ENCODE measurements around the gene TSPAN11. TPM values are rescaled to one million over a fixed set of nuclear protein-coding genes. Genes with fewer than 3 reads are reported as not detected.

The TSPAN11 gene
- total and polyA plus RNA-seq, 4 donors: 0.13 to 1.2 (median 0.44) TPM

GRCh38 chr12:31008241-31008761 lies 81.8 kb downstream of the TSPAN11 start:
- H3K9me3 ChIP-seq (ENCODE audit: control insufficient read depth in 4 of 4, low read length in 3 of 4): no peaks in the 10 kb centered on the region
- no peak for TF ChIP-seq YY1 (IDR thresholded peaks at IDR 0.05)
- no peak for TF ChIP-seq RAD21 (IDR thresholded peaks at IDR 0.05)
- TF ChIP-seq FOXA2 (IDR thresholded peaks at IDR 0.05): no peak
- no peak for TF ChIP-seq NR2F2 (IDR thresholded peaks at IDR 0.05)
- 92% methylated on average over 6 of the region's 6 CpGs for WGBS
- no peaks in the 10 kb centered on the region for H3K27me3 ChIP-seq (ENCODE audit: control insufficient read depth in 4 of 4, insufficient read depth in 4 of 4, low read length in 3 of 4)
- H3K36me3 ChIP-seq (ENCODE audit: control insufficient read depth in 4 of 4, insufficient read depth in 3 of 4, low read depth in 1 of 4, low read length in 3 of 4): no peaks in the 10 kb centered on the region
- no peak overlapping the region for H3K9ac ChIP-seq (ENCODE audit: low read depth in 1 of 2, low read length in 2 of 2)
- H3K4me3 ChIP-seq (ENCODE audit: low read depth in 1 of 3, low read length in 3 of 3): no peak overlapping the region
- H3K27ac ChIP-seq (ENCODE audit: low read depth in 1 of 2, low read length in 2 of 2): no peak overlapping the region
- no peaks in the 10 kb centered on the region for H3K4me1 ChIP-seq (ENCODE audit: control insufficient read depth in 4 of 4, insufficient read depth in 4 of 4, low read length in 3 of 4)
- no peak for DNase-seq (ENCODE audit: low spot score)

- Histone ChIP-seq H3K27ac (ENCODE audit: low read depth in 1 of 2, low read length in 2 of 2) (no peak overlapping the region), H3K27me3 (ENCODE audit: control insufficient read depth in 4 of 4, insufficient read depth in 4 of 4, low read length in 3 of 4) (no peaks in the 10 kb centered on the region), H3K36me3 (ENCODE audit: control insufficient read depth in 4 of 4, insufficient read depth in 3 of 4, low read depth in 1 of 4, low read length in 3 of 4) (no peaks in the 10 kb centered on the region), H3K4me1 (ENCODE audit: control insufficient read depth in 4 of 4, insufficient read depth in 4 of 4, low read length in 3 of 4) (no peaks in the 10 kb centered on the region), H3K9ac (ENCODE audit: low read depth in 1 of 2, low read length in 2 of 2) (no peak overlapping the region), H3K4me3 (ENCODE audit: low read depth in 1 of 3, low read length in 3 of 3) (no peak overlapping the region), H3K9me3 (ENCODE audit: control insufficient read depth in 4 of 4, low read length in 3 of 4) (no peaks in the 10 kb centered on the region)
- TF ChIP-seq GABPA (IDR thresholded peaks at IDR 0.05 in 1 of 2, conservative IDR thresholded peaks at IDR 0.05 in 1 of 2) (no peak), RXRA (IDR thresholded peaks at IDR 0.05) (no peak), SP1 (IDR thresholded peaks at IDR 0.05) (no peak), TAF1 (conservative IDR thresholded peaks at IDR 0.05) (no peak), NR2F2 (IDR thresholded peaks at IDR 0.05) (no peak), MAX (IDR thresholded peaks at IDR 0.05) (no peak), EGR1 (IDR thresholded peaks at IDR 0.05; ENCODE audit: low read depth in 2 of 2) (no peak), FOXA2 (IDR thresholded peaks at IDR 0.05) (no peak), HNF4G (IDR thresholded peaks at IDR 0.05) (no peak), RAD21 (IDR thresholded peaks at IDR 0.05) (no peak), HNF4A (conservative IDR thresholded peaks at IDR 0.05) (no peak), ATF3 (IDR thresholded peaks at IDR 0.05) (no peak), FOXA1 (IDR thresholded peaks at IDR 0.05) (no peak), JUND (IDR thresholded peaks at IDR 0.05) (no peak)
- TF ChIP-seq, protein P1, sequence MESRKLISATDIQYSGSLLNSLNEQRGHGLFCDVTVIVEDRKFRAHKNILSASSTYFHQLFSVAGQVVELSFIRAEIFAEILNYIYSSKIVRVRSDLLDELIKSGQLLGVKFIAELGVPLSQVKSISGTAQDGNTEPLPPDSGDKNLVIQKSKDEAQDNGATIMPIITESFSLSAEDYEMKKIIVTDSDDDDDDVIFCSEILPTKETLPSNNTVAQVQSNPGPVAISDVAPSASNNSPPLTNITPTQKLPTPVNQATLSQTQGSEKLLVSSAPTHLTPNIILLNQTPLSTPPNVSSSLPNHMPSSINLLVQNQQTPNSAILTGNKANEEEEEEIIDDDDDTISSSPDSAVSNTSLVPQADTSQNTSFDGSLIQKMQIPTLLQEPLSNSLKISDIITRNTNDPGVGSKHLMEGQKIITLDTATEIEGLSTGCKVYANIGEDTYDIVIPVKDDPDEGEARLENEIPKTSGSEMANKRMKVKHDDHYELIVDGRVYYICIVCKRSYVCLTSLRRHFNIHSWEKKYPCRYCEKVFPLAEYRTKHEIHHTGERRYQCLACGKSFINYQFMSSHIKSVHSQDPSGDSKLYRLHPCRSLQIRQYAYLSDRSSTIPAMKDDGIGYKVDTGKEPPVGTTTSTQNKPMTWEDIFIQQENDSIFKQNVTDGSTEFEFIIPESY (IDR thresholded peaks at IDR 0.05): no peak
- TF ChIP-seq, protein P2, sequence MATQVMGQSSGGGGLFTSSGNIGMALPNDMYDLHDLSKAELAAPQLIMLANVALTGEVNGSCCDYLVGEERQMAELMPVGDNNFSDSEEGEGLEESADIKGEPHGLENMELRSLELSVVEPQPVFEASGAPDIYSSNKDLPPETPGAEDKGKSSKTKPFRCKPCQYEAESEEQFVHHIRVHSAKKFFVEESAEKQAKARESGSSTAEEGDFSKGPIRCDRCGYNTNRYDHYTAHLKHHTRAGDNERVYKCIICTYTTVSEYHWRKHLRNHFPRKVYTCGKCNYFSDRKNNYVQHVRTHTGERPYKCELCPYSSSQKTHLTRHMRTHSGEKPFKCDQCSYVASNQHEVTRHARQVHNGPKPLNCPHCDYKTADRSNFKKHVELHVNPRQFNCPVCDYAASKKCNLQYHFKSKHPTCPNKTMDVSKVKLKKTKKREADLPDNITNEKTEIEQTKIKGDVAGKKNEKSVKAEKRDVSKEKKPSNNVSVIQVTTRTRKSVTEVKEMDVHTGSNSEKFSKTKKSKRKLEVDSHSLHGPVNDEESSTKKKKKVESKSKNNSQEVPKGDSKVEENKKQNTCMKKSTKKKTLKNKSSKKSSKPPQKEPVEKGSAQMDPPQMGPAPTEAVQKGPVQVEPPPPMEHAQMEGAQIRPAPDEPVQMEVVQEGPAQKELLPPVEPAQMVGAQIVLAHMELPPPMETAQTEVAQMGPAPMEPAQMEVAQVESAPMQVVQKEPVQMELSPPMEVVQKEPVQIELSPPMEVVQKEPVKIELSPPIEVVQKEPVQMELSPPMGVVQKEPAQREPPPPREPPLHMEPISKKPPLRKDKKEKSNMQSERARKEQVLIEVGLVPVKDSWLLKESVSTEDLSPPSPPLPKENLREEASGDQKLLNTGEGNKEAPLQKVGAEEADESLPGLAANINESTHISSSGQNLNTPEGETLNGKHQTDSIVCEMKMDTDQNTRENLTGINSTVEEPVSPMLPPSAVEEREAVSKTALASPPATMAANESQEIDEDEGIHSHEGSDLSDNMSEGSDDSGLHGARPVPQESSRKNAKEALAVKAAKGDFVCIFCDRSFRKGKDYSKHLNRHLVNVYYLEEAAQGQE (IDR thresholded peaks at IDR 0.05): no peak
- TF ChIP-seq, protein P3, sequence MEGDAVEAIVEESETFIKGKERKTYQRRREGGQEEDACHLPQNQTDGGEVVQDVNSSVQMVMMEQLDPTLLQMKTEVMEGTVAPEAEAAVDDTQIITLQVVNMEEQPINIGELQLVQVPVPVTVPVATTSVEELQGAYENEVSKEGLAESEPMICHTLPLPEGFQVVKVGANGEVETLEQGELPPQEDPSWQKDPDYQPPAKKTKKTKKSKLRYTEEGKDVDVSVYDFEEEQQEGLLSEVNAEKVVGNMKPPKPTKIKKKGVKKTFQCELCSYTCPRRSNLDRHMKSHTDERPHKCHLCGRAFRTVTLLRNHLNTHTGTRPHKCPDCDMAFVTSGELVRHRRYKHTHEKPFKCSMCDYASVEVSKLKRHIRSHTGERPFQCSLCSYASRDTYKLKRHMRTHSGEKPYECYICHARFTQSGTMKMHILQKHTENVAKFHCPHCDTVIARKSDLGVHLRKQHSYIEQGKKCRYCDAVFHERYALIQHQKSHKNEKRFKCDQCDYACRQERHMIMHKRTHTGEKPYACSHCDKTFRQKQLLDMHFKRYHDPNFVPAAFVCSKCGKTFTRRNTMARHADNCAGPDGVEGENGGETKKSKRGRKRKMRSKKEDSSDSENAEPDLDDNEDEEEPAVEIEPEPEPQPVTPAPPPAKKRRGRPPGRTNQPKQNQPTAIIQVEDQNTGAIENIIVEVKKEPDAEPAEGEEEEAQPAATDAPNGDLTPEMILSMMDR (IDR thresholded peaks at IDR 0.05; ENCODE audit: low read depth, low read length, missing input control): no peak
- DNase-seq (ENCODE audit: low spot score): no peak
- 84% methylated on average over 19 of the region's 19 CpGs for WGBS
Observed at GRCh38 chr12:31008961-31009840, 82.7 kb downstream of the TSPAN11 start.
